Measurements from ENCODE around the gene PLEKHH1.
"Not testable (repeated sequence)": the region's sequence is repeated elsewhere in the genome, so short reads cannot be mapped to it uniquely, and the experiment has no call there.

Gene PLEKHH1

DNA sequence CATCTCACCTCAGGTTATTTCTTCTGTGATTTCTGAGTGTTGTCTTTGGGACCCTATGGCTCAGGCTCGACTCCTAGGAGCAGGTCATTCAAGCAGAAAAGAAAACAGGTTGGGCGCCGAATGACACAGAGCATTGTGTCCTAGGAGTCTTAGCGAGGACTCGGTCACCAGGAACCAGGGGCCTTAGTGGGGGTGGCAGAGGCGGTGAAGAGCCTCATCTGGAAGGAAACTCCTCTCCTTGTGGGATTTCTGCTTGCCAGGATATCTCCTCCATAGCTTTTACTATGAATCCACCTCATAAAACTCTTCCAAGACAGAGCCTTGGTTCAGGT lies 630 bp downstream of the PLEKHH1 start:
- peak; percentile 80 for DNase-seq (ENCODE audit: low spot score)

- DNase-seq (ENCODE audit: low spot score): no peak
Observed at GRCh38 chr14:67536087-67536486, 3.0 kb downstream of the PLEKHH1 start.

GRCh38 chr14:67537736-67538135 lies 4.6 kb downstream of the PLEKHH1 start:
- DNase-seq (ENCODE audit: low spot score): no peak

GRCh38 chr14:67538501-67538900 lies 5.4 kb downstream of the PLEKHH1 start:
- DNase-seq (ENCODE audit: low spot score): no peak

DNA sequence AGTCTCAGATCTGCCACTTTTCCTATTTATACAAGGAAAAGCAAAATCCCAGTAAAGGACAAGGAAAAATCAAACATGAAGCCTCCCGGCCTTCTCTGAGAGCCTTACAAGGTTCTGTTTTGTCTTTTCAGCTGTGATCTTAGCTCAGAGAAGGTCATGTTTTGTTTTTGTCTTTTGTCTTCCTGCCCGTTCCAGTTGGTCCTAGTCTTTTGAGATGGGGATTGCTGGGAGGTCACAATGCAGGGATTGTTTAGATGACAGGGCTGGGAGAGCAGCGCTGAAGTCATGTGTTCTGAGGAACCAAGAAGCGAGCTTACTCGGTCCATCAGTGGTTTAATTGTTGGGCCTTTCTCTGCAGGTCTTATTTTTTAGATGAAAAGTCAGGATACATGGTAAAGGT lies 6.0 kb downstream of the PLEKHH1 start:
- no peak for DNase-seq (ENCODE audit: low spot score)

GRCh38 chr14:67541448-67542387 lies 8.6 kb downstream of the PLEKHH1 start:
- no peak for DNase-seq (ENCODE audit: low spot score)

DNA sequence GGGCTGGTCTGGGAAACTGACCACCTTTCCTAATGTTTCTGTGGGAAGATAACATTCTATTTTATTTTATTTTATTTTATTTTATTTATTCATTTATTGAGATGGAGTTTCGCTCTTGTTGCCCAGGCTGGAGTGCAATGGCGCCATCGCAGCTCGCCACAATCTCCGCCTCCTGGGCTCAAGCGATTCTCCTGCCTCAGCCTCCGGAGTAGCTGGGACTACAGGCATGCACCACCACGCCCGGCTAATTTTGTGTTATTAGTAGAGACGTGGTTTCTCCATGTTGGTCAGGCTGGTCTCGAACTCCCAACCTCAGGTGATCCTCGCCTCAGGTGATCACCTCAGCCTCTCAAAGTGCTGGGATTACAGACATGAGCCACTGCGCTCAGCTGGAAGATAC lies 9.5 kb downstream of the PLEKHH1 start:
- not testable (repeated sequence) for DNase-seq (ENCODE audit: low spot score)

DNA sequence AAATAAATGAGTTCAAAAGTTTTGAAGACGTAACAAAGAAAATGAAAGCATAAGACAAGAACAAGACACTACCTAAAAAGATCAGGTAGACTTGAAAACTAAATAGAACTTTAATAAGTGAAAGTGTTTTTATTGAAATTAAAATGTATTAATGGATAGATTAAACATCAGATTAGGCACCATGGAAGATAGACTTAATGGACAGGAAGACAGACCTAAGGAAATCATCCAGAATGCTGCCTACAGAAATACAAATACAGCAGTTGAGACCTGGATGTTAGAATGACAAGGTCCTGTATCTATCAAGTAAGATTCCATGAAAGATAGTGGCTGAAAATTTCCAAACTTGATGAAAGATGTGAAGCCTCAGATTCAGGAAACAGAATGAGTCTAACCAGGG lies 11.5 kb downstream of the PLEKHH1 start:
- DNase-seq (ENCODE audit: low spot score): no peak

DNA sequence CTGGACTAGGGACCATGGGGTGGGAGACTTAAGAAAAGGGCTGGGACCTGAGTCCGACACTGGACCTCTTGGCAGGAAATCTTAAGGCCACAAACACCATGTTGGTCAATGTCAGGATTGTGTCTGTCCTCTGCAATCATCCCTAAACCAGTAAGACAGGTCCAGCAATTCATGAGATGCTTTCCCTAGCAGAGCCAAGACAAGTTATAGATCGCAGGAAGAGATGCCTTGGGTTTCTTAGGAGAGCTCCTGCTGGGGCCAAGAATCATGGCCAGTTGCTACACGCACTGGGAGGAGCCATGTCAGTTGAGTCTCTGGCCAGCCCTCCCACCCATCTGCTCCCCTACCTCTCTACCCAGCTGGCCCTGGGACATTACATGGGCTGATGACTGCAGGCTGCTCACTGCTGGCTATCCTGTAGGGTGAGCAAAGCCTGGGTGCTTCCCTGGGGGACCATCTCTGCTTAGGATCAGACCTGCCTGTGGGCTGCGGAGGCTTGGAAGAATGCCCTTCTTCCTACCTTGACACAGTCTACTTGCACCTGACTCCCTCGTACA lies 14.2 kb downstream of the PLEKHH1 start:
- no peak for DNase-seq (ENCODE audit: low spot score)

- DNase-seq (ENCODE audit: low spot score): no peak
Observed at GRCh38 chr14:67549734-67550133, 16.6 kb downstream of the PLEKHH1 start.

- DNase-seq (ENCODE audit: low spot score): no peak
Observed at GRCh38 chr14:67551123-67551522, 18.0 kb downstream of the PLEKHH1 start.

DNA sequence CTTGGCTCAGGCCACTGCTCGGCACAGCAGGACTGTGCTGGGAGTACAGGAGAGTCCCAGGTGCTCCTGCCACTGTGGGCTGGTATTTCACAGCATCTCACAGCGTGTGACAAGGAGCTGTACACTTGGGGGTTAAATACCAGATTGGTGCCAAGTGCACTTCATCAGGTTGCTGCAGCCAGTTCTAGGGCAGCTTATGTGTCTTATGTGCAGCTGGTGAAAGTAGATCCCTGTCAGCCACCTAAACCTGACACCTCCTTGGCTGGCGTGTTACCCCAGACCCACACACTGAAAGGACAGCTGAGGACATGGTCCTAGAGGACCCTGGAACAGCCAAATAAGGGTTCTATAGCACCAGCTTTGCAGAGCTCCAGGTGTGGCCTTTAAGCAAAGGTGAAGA lies 18.9 kb downstream of the PLEKHH1 start:
- no peak for DNase-seq (ENCODE audit: low spot score)

DNA sequence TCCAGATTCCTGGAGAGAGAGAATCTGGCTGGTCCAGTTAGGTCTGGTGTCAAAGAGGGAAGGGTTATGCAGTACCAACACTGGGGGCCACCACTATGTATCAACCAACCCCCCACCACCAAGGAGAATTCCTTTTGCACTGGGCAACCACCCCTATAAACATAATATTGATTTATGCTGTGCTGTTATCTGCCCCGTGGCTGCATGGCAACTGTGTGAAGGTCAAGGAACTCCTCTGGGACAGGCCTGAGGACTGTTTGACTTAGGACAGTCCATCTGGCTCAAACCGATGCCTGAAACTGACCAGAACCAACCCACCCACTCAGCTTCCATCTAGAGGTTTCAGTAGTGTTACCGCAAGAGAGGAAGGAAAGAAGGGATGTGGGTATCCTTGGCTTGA lies 20.5 kb downstream of the PLEKHH1 start:
- no peak for DNase-seq (ENCODE audit: low spot score)

GRCh38 chr14:67554341-67554740 lies 21.3 kb downstream of the PLEKHH1 start:
- no peak for DNase-seq (ENCODE audit: low spot score)

GRCh38 chr14:67555518-67556090 lies 22.5 kb downstream of the PLEKHH1 start:
- no peak for DNase-seq (ENCODE audit: low spot score)

GRCh38 chr14:67556671-67557070 lies 23.6 kb downstream of the PLEKHH1 start:
- DNase-seq (ENCODE audit: low spot score): no peak

DNA sequence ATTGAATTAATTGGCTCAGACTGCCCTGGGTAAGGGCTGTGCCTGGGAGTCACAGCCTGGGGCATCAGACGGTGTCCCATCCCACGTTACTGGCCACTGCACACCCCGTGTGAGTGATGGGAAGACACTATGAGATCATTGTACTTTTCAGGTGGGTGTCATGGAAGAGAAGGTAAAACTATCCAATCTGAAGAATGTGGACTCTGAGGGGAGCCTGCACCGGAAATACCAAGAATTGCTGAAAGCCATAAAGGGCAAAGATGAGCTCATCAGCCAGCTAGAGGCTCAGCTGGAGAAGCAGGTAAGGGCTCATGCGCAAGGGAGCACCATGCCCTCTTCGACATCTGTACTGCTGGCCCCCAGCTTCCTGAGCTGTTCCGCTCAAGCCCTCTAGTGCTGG lies 24.0 kb downstream of the PLEKHH1 start:
- DNase-seq (ENCODE audit: low spot score): peak; percentile 88

DNA sequence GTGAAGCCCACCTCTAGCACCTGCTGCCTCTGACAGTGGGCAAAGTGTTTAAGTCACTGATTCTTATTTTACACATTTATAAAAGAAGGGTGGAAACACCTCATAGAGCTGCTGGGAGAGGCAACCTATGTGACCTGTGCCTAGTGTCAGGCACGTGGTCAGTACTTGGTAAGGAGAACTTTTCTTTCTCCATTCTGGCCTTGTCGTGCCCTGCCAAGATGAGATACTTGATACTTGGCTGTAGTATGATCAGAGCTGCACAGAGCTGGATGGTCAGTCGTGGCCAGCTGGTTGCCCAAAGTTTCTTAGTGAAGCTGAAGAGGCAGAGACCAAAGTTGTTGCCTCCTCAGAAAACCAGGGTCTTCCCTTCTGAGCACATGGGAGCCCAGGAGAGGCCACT lies 24.6 kb downstream of the PLEKHH1 start:
- no peak for DNase-seq (ENCODE audit: low spot score)

DNA sequence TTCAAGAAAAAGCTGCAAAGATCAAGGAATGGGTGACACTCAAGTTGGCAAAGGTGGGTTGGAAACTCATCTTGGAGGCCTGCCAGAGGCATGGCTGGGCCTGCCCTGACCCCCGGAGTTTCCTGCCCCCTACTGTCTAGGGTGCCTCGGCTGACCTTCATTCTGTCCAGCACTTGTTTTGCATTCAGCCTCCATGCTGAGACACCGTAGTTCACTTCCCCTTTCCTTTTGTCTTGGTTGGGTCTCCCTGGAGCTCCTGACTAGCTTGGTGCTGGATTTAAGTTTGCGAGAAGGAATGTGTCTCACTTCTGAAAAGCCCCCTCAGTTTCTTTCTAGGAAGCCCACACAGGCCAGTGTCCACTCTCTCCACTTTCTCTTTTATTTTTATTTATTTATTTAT lies 26.5 kb downstream of the PLEKHH1 start:
- no peak for DNase-seq (ENCODE audit: low spot score)

DNA sequence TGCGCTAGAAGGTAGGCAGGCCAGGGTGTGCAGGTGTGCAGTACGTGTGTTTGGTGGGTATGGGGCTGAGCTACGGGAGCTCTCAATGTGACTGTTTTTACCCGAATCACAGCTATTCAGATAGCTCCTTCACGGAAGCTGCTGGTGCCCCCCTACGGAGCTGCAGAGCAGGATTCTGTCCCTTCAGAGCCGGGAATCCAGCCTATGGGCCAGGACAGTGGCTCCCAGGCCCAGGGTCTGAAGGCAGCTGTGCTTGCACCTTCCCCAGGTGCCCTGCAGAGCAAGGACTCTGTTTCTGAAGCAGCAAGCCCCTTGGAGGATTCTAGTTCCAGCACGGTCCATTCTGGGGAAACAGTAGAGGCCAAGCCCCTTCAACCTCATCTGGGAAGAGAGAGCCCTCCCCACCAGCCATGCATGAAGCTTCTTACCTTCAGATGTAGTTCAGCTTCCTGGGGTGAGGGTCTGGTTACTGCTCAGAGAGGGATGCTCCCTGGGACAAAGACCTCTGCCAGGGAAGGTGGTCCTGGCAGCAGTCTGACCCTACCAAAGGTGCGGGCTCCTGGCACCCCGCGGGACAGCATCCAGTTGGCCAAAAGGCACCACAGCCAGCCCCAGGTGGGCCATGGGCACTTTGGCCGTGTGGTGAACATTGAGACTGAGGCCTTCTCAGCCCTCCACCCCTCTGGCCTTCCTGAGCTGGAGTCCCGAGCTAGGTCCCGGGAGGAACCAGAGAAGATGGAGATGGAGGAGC lies 29.1 kb downstream of the PLEKHH1 start:
- DNase-seq (ENCODE audit: low spot score): no peak

DNA sequence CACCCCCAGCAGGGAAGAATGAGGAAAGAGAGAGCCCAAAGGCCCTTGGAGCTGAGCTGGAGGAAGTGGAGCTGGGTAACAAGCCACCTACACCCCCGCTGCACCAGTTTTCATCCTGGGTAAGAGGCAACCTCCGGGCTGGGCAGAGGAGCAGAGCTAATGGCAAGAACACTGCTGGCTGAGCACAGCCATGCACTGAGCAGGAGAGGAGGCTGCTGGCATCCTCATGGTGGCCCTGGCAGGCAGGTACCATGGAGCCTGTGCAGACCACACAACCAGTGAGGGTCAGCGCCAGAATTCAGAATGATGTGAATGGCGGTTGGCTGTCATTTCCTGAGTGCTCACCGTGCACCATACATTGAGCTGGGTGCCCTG lies 29.7 kb downstream of the PLEKHH1 start:
- DNase-seq (ENCODE audit: low spot score): no peak

DNA sequence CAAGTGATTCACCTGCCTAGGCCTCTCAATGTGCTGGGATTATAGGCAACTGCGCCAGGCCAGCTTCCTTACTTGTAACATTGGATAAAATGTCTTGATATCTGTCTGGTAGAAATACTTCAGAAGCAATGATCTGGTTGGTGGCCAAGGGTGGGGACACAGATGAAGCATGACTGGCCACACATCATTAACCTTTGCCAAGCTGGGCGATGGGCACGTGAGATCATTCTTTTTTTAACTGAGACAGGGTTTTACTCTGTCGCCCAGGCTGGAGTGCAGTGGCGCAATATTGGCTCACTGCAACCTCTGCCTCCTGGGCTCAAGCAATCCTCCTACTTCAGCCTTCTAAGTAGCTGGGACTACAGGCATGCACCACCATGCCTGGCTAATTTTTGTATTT lies 31.1 kb downstream of the PLEKHH1 start:
- DNase-seq (ENCODE audit: low spot score): peak; percentile 88

- DNase-seq (ENCODE audit: low spot score): no peak
Observed at GRCh38 chr14:67566908-67567307, 33.8 kb downstream of the PLEKHH1 start.
